Endothelial cell (in vitro differentiated cells): ENCODE measurements around the gene LRCH3. TPM values are rescaled to one million over a fixed set of nuclear protein-coding genes. Genes with fewer than 3 reads are reported as not detected.
A peak's percentile ranks its signal among the peaks of the same experiment; 100 is the strongest.

Experiments
- DNase-seq: peaks from one replicate; pipeline ENCODE4 v3.0.0; 2021; ENCODE audit warnings: low spot score
- H3K27ac Mint-ChIP-seq: one replicate; pipeline ENCODE4 v1.8.0; 2021; ENCODE audit warnings: mixed read lengths, inconsistent platforms; ENCODE audit not compliant: unreplicated experiment
- H3K27me3 Mint-ChIP-seq: one replicate; pipeline ENCODE4 v1.8.0; 2021; ENCODE audit warnings: mild to moderate bottlenecking, moderate library complexity, mixed read lengths, inconsistent platforms; ENCODE audit not compliant: unreplicated experiment
- H3K36me3 Mint-ChIP-seq: one replicate; pipeline ENCODE4 v1.8.0; 2021; ENCODE audit warnings: mild to moderate bottlenecking, low read depth, mixed read lengths, inconsistent platforms; ENCODE audit not compliant: unreplicated experiment
- H3K4me1 Mint-ChIP-seq: one replicate; pipeline ENCODE4 v1.8.0; 2021; ENCODE audit warnings: mild to moderate bottlenecking, mixed read lengths, inconsistent platforms; ENCODE audit not compliant: unreplicated experiment
- H3K4me3 Mint-ChIP-seq: one replicate; pipeline ENCODE4 v1.8.0; 2021; ENCODE audit warnings: mild to moderate bottlenecking, mixed read lengths, inconsistent platforms; ENCODE audit not compliant: unreplicated experiment
- H3K9me3 Mint-ChIP-seq: one replicate; pipeline ENCODE4 v1.8.0; 2021; ENCODE audit warnings: mixed read lengths, inconsistent platforms; ENCODE audit not compliant: unreplicated experiment
- total RNA-seq: library from RNA; stranded (reverse); fragmentation: NEBNext Ultra II Directional; extraction: Animal tissue kit (Norgen Biotek cat#: 25700); gene quantifications from one replicate; pipeline ENCODE4 v1.2.1, GENCODE V29; 2021; ENCODE audit not compliant: unreplicated experiment
- TF ChIP-seq, protein P1 (sequence below): fragments of 200-600 bp; sonication (generic); IDR thresholded peaks from one replicate; pipeline ENCODE4 v1.5.0; 2021; ENCODE audit warnings: antibody characterized with exemption; ENCODE audit not compliant: unreplicated experiment

Gene LRCH3
- total RNA-seq, 1 donor from 2014 or later: 62.2 TPM

DNA sequence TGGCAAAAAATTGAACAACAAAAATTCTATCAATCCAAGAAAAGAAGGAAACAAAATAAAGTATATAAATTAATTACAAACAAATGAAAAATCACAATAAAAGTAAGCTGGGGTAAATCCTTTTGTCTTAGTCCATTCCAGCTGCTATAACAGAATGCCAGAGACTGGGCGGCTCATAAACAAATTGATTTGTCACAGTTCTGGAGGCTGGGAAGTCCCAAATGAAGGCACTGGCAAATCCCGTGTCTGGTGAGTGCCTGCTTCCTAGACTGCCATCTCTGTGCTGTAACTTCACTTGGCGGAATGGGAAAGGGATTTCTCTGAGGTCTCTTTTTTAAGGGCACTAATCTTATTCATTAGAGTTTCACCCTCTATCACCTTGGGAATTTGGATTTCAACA, 105.4 kb downstream of the LRCH3 start:
- Mint-ChIP-seq H3K36me3 (no peaks in the 10 kb centered on the region), H3K4me3 (no peak overlapping the region), H3K27ac (no peak overlapping the region), H3K9me3 (no peaks in the 10 kb centered on the region), H3K27me3 (peaks cover 1% of the 10 kb centered on the region), H3K4me1 (no peaks in the 10 kb centered on the region)
- DNase-seq: no peak
- TF ChIP-seq, protein P1, sequence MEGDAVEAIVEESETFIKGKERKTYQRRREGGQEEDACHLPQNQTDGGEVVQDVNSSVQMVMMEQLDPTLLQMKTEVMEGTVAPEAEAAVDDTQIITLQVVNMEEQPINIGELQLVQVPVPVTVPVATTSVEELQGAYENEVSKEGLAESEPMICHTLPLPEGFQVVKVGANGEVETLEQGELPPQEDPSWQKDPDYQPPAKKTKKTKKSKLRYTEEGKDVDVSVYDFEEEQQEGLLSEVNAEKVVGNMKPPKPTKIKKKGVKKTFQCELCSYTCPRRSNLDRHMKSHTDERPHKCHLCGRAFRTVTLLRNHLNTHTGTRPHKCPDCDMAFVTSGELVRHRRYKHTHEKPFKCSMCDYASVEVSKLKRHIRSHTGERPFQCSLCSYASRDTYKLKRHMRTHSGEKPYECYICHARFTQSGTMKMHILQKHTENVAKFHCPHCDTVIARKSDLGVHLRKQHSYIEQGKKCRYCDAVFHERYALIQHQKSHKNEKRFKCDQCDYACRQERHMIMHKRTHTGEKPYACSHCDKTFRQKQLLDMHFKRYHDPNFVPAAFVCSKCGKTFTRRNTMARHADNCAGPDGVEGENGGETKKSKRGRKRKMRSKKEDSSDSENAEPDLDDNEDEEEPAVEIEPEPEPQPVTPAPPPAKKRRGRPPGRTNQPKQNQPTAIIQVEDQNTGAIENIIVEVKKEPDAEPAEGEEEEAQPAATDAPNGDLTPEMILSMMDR: no peak

DNA sequence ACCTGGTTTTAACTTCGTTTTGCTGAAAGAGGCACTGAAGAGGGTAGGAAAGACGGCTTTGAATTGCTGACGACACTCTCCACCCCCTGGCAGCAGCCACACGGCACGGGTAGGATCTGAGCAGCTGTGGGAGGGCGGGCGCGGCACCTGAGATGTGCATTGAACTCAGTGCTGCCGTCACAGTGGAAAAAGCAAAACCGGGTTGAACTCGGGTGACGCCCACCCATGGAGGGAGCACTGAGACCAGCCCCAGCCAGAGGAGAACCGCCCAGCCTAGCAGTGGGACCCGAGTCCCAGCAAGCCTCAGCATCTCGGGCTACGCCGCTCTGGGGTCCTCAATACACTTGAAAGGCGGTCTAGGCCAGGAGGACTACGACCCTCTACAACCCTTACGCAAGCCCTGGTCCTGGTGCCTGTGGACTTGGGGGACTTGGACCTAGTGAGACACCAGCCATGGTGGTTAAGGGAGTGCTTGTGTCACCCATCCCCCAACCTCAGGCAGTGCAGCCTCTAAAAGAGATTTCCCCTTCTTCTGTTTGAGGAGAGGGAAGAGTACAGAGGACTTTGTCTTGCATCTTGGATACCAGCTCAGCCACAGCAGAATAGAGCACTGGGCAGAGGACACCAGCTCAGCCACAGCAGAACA, 108.9 kb downstream of the LRCH3 start:
- Mint-ChIP-seq H3K27ac (no peak overlapping the region), H3K4me1 (no peaks in the 10 kb centered on the region), H3K36me3 (no peaks in the 10 kb centered on the region), H3K9me3 (no peaks in the 10 kb centered on the region), H3K27me3 (no peaks in the 10 kb centered on the region), H3K4me3 (no peak overlapping the region)
- DNase-seq: no peak
- TF ChIP-seq, protein P1: no peak

DNA sequence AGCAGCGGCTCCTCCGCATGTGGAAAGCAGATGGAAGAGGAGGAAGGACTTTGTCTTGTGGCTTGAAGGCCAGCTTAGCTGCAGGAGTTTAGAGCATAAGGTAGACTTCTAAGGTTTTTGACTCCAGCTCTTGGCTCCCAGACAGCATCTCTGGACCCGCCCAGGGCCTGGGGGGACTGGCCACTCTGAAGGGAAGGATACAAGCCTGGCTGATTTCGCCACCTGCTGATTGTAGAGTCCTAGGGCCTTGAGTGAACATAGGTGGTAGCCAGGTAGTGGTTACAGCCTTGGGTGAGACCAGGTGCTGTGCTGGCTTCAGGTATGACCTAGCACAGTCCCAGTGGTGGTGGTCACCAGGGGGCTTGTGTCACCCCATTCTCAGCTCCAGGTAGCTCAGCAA, 110.6 kb downstream of the LRCH3 start:
- H3K4me3 Mint-ChIP-seq: no peak overlapping the region
- H3K36me3 Mint-ChIP-seq: no peaks in the 10 kb centered on the region
- DNase-seq: no peak
- TF ChIP-seq, protein P1: no peak
- H3K9me3 Mint-ChIP-seq: no peaks in the 10 kb centered on the region
- H3K27ac Mint-ChIP-seq: no peak overlapping the region
- peaks cover 1% of the 10 kb centered on the region for H3K27me3 Mint-ChIP-seq
- no peaks in the 10 kb centered on the region for H3K4me1 Mint-ChIP-seq

DNA sequence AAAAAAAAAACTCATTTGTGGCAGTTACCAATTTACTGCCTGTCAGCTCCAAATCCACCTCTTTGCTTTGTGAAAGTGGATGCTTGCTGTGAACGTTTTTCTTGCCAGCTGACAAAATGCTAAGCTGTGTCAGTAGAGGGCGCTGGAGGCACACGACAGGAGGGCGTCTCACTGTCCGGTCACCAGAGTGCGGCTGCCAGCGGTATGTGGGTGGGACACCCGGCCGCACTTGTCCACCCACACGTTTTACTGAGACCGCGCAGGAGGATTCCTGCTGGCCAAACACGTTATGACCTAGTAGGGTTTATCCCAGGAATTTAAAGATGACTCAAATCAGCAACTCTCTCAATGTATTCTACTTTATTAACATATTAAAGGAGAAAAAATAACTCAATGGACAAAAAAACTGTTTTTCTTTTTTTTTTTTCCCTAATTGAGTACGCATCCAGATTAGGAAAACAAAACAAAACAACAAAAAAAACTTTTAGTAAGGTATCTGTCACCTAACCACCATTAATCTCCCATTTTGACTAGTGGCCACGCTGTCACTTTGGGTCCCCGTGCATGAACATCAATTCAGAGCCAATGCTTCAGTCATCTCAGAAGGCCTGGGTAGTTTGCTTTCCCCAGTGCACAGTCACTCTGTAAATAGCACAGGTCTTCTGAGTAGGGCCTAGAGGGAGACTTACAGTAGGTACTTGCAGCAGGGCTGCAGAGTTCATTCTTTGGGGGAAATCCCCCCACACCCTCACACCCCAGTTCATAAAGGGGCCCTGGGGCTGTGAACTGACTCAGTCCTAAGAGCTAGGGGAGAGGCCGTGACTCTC, 115.2 kb downstream of the LRCH3 start:
- Mint-ChIP-seq H3K36me3 (peaks cover 8% of the 10 kb centered on the region), H3K27me3 (peaks cover 1% of the 10 kb centered on the region), H3K4me1 (no peaks in the 10 kb centered on the region), H3K9me3 (no peaks in the 10 kb centered on the region), H3K4me3 (no peak overlapping the region), H3K27ac (no peak overlapping the region)
- TF ChIP-seq, protein P1: peak; percentile 86
- peak; percentile 90 for DNase-seq

DNA sequence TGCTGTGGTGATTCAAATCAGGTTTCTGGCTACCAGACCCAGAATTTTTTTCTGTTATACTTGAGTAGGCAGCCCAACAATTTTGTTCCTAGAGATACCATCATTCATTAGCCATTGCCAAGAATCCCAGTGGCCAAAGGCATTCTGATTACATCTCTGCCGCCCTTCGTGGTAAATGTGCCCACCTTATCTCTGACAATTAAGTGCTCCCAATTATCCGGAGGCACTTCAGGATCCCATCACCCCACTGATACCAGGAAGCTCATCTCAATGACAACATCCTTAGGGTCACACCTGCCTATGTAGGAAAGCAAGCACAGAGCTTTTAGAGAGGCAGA, 115.8 kb downstream of the LRCH3 start:
- Mint-ChIP-seq H3K4me1 (no peaks in the 10 kb centered on the region), H3K27me3 (peaks cover 1% of the 10 kb centered on the region), H3K9me3 (no peaks in the 10 kb centered on the region), H3K36me3 (peaks cover 8% of the 10 kb centered on the region), H3K27ac (no peak overlapping the region), H3K4me3 (no peak overlapping the region)
- no peak for DNase-seq
- TF ChIP-seq, protein P1: no peak
